ENCODE data around the gene INAFM1. TPM values are rescaled to one million over a fixed set of nuclear protein-coding genes. Genes with fewer than 3 reads are reported as not detected.

Gene INAFM1
- total RNA-seq, 1 donor from 2014 or later: 18.2 TPM

- H3K4me3 ChIP-seq: no peak overlapping the region
- no peak overlapping the region for H3K27ac ChIP-seq
- no peaks in the 10 kb centered on the region for H3K36me3 ChIP-seq
- no peak for ATAC-seq
- no peak for DNase-seq
- H3K27me3 ChIP-seq: peaks cover 5% of the 10 kb centered on the region
- no peaks in the 10 kb centered on the region for H3K4me1 ChIP-seq
- H3K9me3 ChIP-seq: no peaks in the 10 kb centered on the region
- intact Hi-C loops (cut with DNase I): no loop called here
- no peak for TF ChIP-seq CTCF (IDR thresholded peaks at IDR 0.05)
Measured at GRCh38 chr19:47316513-47316912, 41.8 kb downstream of the INAFM1 start.

GRCh38 chr19:47319923-47320871 lies 45.5 kb downstream of the INAFM1 start:
- Histone ChIP-seq H3K4me1 (no peaks in the 10 kb centered on the region), H3K27me3 (peaks cover 5% of the 10 kb centered on the region), H3K4me3 (no peak overlapping the region), H3K27ac (no peak overlapping the region), H3K36me3 (no peaks in the 10 kb centered on the region), H3K9me3 (no peaks in the 10 kb centered on the region)
- ATAC-seq: no peak
- intact Hi-C loops (cut with DNase I): no loop called here
- no peak for DNase-seq
- no peak for TF ChIP-seq CTCF (IDR thresholded peaks at IDR 0.05)

GRCh38 chr19:47321630-47322029 lies 46.9 kb downstream of the INAFM1 start:
- H3K27me3 ChIP-seq: peaks cover 5% of the 10 kb centered on the region
- no peak for TF ChIP-seq CTCF (IDR thresholded peaks at IDR 0.05)
- H3K9me3 ChIP-seq: no peaks in the 10 kb centered on the region
- H3K4me1 ChIP-seq: no peaks in the 10 kb centered on the region
- DNase-seq (no peak), ATAC-seq (no peak)
- no peaks in the 10 kb centered on the region for H3K36me3 ChIP-seq
- H3K4me3 ChIP-seq: no peak overlapping the region
- H3K27ac ChIP-seq: no peak overlapping the region
- intact Hi-C loops (cut with DNase I): no loop called here

GRCh38 chr19:47322058-47322457 lies 47.4 kb downstream of the INAFM1 start:
- no peak for DNase-seq
- H3K4me3 ChIP-seq: no peak overlapping the region
- no peak for ATAC-seq
- H3K27ac ChIP-seq: no peak overlapping the region
- intact Hi-C loops (cut with DNase I): no loop called here
- no peak for TF ChIP-seq CTCF (IDR thresholded peaks at IDR 0.05)
- no peaks in the 10 kb centered on the region for H3K9me3 ChIP-seq
- H3K36me3 ChIP-seq: no peaks in the 10 kb centered on the region
- no peaks in the 10 kb centered on the region for H3K4me1 ChIP-seq
- peaks cover 5% of the 10 kb centered on the region for H3K27me3 ChIP-seq

- intact Hi-C loops (cut with DNase I): no loop called here
- H3K36me3 ChIP-seq: no peaks in the 10 kb centered on the region
- H3K27ac ChIP-seq: no peak overlapping the region
- H3K27me3 ChIP-seq: peaks cover 5% of the 10 kb centered on the region
- TF ChIP-seq CTCF (IDR thresholded peaks at IDR 0.05): no peak
- H3K4me1 ChIP-seq: no peaks in the 10 kb centered on the region
- H3K9me3 ChIP-seq: no peaks in the 10 kb centered on the region
- ATAC-seq: no peak
- no peak for DNase-seq
- H3K4me3 ChIP-seq: no peak overlapping the region
Measured at GRCh38 chr19:47323409-47323808, 48.7 kb downstream of the INAFM1 start.

Measured in upper lobe of right lung (tissue), 1 donor.